Suprapubic skin (tissue), 3 donors: ENCODE data around the gene CACNA2D4.

Experiments used
- POLR2A ChIP-seq, 2 donors: fragments of 450-650 bp; IDR thresholded peaks; one replicate each; pipeline ENCODE4 v1.6.1; 2017; ENCODE audit warnings: antibody characterized with exemption in 2 of 2, mild to moderate bottlenecking in 2 of 2, moderate library complexity in 2 of 2
- TF ChIP-seq, protein P1 (sequence below), 2 donors: fragments of 200-600 bp in 1 of 2; fragments of 450-650 bp in 1 of 2; sonication (generic) in 1 of 2; IDR thresholded peaks; one replicate each; pipeline ENCODE4 v1.5.1; 2016 to 2019; ENCODE audit warnings: antibody characterized with exemption in 2 of 2, mild to moderate bottlenecking in 1 of 2, moderate library complexity in 1 of 2

GRCh38 chr12:1826867-1827705, 91.4 kb downstream of the CACNA2D4 start:
- TF ChIP-seq POLR2A (IDR thresholded peaks at IDR 0.05): no peak
- TF ChIP-seq, protein P1, sequence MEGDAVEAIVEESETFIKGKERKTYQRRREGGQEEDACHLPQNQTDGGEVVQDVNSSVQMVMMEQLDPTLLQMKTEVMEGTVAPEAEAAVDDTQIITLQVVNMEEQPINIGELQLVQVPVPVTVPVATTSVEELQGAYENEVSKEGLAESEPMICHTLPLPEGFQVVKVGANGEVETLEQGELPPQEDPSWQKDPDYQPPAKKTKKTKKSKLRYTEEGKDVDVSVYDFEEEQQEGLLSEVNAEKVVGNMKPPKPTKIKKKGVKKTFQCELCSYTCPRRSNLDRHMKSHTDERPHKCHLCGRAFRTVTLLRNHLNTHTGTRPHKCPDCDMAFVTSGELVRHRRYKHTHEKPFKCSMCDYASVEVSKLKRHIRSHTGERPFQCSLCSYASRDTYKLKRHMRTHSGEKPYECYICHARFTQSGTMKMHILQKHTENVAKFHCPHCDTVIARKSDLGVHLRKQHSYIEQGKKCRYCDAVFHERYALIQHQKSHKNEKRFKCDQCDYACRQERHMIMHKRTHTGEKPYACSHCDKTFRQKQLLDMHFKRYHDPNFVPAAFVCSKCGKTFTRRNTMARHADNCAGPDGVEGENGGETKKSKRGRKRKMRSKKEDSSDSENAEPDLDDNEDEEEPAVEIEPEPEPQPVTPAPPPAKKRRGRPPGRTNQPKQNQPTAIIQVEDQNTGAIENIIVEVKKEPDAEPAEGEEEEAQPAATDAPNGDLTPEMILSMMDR (IDR thresholded peaks at IDR 0.05): no peak
